Measurements from ENCODE around the gene LRRC10B.

- no peak for TF ChIP-seq YY1 (IDR thresholded peaks at IDR 0.05; ENCODE audit: insufficient read depth, insufficient read length)
- no peak for TF ChIP-seq SUZ12 (IDR thresholded peaks at IDR 0.05; ENCODE audit: extremely low read depth, insufficient read depth, insufficient read length)
Observed at GRCh38 chr11:61545921-61546320, 37.4 kb downstream of the LRRC10B start.
